GM15510 (cell line): ENCODE results near the gene IL13RA1.

ENCODE experiments used
- POLR2A ChIP-seq: IDR thresholded peaks from 3 replicates; pipeline ENCODE4 v1.6.1; 2011; ENCODE audit warnings: borderline replicate concordance; ENCODE audit not compliant: insufficient read length; ENCODE audit errors: extremely low read depth

The IL13RA1 gene

DNA sequence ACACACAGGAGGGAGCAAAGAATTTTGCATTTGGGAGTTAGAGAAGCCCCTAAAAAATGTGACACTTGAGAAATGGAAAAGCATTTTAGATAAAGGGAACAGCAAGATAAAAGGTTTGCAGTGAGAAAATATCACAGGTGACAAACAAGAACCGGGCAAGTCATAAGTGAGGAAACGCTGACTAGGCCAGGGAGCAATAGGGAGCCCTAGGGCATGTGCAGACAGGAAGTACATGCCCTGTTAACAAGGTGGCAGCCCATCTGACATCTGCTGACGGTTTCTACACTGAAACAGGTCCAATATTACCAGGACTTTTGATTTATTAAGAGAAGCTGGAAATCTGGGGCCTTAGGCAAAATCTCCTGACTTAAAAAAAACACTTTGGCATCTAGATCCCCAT is 4.0 kb upstream of the IL13RA1 start:
- no peak for TF ChIP-seq POLR2A

DNA sequence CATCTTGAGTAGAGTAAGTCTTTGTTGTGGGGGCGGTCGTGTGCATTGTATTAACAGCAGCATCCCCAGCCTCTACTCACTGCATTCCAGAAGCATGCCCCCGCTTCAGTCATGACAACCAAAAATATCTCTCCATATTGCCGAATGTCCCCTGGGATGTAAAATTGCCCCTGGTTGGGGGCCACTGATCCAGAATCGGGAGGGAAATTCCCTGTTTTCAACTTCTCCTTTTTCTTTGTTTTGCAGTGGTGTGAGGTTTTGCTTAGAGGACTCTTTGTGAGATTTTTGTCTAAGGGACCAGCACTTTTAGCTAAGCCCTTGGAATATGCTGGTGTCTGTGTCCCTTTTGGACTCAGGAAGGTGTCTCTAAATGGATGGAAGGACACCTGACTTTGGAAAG is 3.0 kb upstream of the IL13RA1 start:
- no peak for TF ChIP-seq POLR2A

DNA sequence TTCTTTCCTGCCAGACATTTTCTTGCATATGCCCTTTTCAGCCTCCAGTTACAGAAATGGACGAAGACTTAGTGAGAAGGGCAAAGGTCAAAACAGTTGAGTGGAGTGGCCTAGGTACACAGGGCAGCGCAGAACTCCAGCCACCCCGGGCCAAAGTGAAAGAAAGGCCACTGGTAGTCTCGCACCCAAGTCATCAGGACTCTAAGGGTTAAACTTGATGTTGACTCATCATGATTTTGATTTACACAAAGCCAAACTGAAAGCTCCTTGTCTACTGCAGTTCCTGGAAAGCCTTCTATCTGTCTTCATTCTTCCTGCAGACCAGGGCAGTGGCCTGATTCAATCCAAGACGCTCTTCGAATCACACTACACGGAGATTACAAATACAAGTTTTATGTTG is 2.6 kb upstream of the IL13RA1 start:
- TF ChIP-seq POLR2A, result no peak

DNA sequence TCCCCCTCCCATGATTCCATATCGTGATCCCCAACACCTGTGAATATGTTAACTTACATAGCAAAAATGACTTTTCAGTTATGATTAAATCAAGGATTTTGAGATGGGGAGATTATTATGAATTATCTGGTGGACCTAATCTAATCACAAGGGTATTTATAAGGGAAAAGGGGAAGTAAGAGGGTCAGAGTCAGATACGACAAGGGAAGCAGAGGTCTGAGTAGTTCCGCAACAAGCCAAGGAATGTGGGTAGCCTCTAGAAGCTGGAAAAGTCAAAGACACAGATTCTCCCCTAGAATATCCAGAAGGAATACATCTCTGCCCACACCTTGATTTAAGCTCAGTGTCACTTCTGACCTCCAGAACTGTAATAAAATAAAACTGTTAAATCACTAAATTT is 1.0 kb upstream of the IL13RA1 start:
- TF ChIP-seq POLR2A, result no peak

DNA sequence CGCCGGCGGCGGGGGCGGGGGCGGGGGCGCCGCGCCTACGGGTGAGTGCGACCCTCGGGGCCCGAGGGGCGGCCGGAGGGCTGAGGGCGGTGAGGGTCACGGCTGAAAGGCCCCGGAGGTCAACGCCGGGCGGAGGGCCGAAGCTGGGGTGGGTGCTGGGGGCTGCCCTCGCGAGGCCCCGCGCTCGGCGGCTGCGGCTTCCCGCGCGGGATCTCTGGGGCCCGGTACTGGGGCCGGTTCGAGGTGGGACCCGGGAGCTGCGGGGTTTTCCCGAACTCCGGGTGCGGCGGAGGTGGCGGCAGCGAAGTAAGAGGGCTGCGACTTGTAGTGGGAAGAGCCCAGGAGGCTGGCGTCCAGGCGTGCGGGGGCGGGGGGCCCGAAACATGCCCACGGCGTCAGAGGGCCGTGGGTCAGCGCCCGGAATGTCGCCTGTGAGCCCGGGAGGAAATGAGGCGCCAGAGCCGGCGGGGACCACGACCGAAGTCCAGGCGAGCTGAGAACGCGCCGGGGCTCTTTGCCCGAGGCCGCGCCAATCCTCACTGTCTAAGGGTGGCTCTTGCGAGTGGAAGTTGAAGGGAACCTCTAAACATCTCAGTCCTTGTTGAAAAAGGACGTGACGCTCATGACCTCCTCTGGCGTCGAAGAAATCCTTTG is 407 bp downstream of the IL13RA1 start:
- no peak for TF ChIP-seq POLR2A

DNA sequence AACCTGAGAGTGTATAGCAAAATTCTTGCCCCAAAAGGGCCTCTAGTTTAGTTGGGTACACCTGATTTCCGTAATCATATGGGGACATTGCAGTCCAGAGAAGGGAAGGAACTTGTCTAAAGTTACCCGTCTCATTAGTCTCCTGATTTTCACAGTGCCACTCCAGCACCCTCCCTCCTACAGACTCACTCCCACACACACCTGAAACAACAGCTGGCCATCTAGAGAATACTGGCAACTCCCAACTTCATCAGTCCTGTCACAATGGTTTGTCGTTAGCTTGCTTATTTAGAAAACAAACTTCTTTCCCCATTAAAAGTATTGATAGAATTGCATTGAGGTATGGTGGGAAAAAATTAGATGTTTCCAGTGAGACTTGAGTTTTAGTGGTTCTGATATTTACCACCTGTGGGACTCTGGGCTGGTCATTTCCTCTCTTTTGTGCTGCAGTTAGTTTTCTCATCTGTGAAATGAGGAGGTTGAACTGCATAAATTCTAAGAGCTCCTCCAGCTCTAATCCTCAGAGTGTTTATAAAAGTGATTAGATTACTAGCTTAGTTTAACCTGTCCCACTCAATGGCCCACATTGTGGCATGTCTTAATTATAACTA is 1.7 kb downstream of the IL13RA1 start:
- no peak for TF ChIP-seq POLR2A

DNA sequence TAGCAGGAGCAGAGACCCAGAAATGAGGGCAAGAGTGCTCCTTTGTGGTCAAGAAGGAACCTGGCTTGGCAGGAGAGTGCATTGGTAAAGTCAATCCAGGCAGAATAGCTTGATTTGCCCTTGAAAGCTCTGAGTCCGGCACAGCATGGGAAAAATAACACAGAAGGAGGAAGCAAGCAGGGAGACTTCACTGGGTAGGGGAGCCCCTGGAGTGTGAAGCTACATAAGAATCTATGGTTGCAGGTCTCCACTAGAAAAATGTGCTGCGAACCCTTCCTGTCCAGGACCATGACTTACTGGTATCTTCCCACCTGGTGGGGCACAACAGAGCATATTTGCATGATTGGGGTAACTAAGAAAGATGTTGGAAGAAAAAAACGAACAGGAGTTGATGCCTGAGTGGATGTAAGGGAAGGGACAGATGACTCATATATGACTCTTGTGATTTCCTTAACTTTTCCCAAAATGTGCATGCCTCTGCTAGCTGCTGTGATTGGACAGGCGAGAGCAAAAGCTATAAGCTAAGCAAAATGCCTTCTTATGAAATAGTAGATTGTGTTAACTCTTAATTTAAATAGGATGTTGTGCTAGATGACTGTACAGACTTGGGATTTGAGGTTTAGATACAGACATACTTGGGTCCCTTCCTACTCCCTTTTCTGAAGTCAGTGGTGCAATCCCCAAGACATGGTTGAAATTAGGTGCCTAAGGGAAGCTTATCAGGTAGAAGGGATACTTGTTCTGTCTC is 3.3 kb downstream of the IL13RA1 start:
- TF ChIP-seq POLR2A, result no peak

DNA sequence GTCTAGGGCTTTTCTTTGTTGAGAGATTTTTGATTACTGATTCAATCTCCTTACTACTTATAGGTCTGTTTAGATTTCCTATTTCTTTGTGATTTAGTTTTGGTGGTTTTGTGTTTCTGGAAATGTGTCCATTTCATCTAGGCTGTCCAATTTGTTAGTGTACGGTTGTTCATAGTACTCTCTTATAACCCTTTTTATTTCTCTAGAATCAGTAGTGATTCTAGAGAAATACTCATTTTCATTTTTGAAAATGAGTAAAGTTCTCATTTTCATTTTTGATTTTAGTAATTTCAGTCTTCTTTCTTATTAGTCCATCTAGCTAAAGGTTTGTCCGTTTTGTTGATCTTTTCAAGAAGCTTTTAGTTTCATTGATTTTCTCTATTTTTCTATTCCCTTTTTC is 7.5 kb downstream of the IL13RA1 start:
- TF ChIP-seq POLR2A, result no peak

DNA sequence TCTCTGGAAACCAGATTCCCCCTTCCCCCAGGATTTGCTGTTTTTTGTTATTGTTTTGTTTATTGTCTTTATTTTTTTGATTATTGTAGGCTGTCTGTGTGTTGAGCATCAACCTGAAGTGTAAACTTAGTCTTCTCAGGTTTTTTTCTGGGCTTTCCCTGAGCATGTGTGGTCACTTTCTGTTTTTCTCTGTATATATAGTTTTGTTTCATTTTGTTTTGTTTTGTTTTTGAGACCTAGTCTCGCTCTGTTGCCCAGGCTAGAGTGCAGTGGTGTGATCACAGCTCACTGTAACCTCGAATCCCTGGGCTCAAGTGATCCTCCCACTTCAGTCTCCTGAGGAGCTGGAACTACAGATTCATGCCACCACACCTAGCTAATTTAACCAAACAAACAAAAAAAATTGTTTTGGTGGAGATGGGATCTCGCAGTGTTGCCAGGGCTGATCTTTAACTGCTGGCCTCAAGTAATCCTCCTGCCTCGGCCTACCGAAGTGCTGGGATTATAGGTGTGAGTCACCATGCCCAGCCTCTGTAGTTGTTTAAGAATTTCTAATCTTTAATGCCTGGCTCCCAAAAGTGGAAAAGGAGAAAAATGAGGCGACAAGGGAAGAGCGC is 9.1 kb downstream of the IL13RA1 start:
- no peak for TF ChIP-seq POLR2A

DNA sequence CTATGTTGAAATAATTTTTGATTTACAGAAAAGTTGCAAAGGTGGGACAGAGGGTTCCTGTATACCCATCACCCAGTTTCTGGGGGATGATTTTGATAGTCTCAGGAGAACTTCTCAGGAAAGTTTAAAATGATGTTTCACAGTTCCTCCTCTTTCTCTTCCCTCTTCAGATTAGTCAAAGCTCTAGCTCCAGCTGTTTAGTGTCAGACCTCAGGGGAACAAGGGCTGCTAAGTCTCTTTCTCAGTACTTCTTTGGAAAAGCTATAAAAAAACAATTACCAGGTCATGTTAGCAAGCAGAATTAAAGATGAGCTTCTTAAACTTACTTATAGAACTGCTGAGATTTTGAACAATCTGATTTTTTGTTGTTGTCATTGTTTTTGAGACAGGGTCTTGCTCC is 12.2 kb downstream of the IL13RA1 start:
- no peak for TF ChIP-seq POLR2A

DNA sequence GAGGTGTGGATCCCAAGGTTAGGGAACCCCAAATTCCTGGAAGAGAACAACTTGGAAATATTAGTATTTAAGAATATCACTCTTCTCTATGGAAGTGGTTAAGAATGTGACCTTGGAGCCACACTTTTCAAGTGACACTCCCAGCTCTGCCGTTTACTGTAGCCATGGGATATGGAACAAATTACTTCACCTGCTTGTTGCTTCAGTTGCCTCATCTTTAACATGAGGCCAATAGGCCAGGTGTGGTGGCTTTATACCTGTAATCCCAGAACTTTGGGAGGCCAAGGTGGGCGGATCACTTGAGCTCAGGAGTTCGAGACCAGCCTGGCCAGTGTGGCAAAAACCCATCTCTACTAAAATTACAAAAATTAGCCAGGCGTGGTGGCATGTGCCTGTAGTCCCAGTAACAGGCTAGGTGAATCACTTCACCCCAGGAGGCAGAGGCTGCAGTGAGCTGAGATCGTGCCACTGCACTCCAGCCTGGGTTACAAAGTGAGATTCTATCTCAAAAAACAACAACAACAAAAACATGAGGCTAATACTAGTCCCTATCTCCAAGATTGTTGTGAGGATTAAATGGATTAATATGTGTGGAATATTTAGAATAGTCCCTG is 13.0 kb downstream of the IL13RA1 start:
- TF ChIP-seq POLR2A, result no peak

DNA sequence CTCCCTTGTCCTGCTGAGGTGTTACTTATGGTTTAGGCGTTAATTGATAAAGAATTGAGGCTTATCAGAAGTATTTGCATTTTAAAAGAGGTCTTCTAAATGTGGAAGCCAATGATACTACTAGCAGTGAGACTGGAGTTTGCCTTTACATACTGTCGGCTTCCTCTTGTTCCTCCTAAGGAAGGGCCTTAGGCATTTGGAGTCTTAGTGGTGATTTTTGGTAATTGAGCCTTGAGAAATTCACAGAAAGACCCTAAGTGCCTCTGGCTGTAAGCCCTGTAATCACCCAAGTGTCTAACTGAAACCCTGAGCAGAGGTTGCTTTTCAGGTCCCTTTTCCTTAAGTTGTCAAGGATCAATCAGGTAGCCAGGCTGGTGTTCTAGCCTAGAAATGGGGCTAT is 14.8 kb downstream of the IL13RA1 start:
- no peak for TF ChIP-seq POLR2A

DNA sequence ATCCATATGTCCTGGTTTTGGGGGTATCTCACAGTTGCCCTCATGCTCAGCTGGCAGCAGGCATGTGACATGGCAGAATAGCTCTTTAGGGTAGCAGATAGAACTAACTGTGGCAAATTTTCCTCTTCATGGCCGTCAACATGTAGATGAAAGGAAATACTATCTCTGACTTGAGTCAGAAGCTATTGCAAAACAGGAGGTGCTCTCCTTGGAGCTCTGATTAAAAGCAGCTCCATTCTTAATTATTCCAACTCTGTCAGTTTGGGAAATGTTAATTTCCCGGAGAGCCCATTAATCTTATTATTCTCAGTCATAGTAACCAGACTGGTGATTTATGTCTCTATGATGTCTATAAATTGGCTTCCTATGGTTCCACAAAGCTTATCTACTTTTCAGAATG is 18.2 kb downstream of the IL13RA1 start:
- no peak for TF ChIP-seq POLR2A

DNA sequence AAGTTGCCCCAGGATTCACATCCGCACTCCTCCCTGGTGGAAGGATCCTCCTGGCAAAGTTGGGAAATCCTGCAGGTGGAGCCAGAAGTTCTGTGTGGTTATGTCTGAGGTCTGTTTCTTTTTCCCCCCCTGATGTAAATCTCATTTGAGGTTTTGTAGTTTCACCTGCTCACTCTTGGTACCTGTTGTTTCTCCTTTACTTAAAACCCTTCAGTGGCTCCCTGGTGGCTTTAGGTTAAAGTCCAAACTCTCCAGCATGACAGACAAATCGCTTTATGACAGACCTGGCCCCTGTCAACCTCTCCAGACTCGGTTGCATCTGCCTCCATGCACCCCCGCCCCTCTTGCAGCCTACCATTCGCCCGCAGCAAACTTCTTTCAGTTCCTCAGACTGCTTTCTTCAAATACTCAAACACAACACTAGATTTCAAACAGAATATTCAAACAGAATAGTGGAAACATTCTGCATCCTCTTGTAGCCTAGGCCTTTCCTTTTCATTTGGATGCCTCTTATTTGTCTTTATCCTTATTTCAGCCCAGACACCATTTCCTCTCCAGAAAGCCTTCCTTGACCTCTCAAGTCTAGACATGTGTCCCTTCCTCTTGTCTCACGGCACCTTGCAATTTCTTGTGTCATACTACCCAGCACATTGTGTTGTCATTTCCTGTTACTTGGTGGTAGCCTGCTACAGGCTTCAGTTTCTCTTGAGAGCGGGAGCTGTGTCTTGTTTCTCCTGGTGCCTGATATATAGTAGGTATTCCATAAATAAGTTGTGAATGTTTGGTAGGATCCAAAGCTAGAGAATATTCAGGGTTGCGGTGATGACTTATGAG is 24.8 kb downstream of the IL13RA1 start:
- no peak for TF ChIP-seq POLR2A
